Nucleus accumbens (tissue), 56 donors: ENCODE results near the gene PRR20G.
"Not testable (repeated sequence)": the region's sequence is repeated elsewhere in the genome, so short reads cannot be mapped to it uniquely, and the experiment has no call there.

Experiments used
- DNase-seq, 56 donors: peaks; one replicate each; lab custom pipeline; 2025; lab: John Stamatoyannopoulos, UW

The PRR20G gene

GRCh38 chr3:127304121-127304744 lies 16.4 kb upstream of the PRR20G start:
- DNase-seq = no peak

- peak in 1 of 56 donors; percentile 4 for DNase-seq
Measured at GRCh38 chr3:127299276-127299675, 11.4 kb upstream of the PRR20G start.

GRCh38 chr3:127296959-127297358 lies 9.1 kb upstream of the PRR20G start:
- no peak for DNase-seq

- no peak for DNase-seq
Measured at GRCh38 chr3:127296166-127296565, 8.3 kb upstream of the PRR20G start.

- not testable (repeated sequence) for DNase-seq
Measured at GRCh38 chr3:127293650-127294049, 5.8 kb upstream of the PRR20G start.

GRCh38 chr3:127291611-127292010 lies 3.8 kb upstream of the PRR20G start:
- DNase-seq = no peak

- DNase-seq = no peak
Measured at GRCh38 chr3:127291114-127291513, 3.3 kb upstream of the PRR20G start.

GRCh38 chr3:127289706-127290575 lies 2.1 kb upstream of the PRR20G start:
- no peak for DNase-seq

GRCh38 chr3:127288921-127289705 lies 1.3 kb upstream of the PRR20G start:
- no peak for DNase-seq

- no peak for DNase-seq
Measured at GRCh38 chr3:127288343-127288742, 497 bp upstream of the PRR20G start.

GRCh38 chr3:127286571-127287140 lies 1.2 kb downstream of the PRR20G start:
- DNase-seq = no peak

- DNase-seq = no peak
Measured at GRCh38 chr3:127284258-127284657, 3.6 kb downstream of the PRR20G start.

- no peak for DNase-seq
Measured at GRCh38 chr3:127277561-127277960, 10.3 kb downstream of the PRR20G start.

GRCh38 chr3:127276995-127277394 lies 10.9 kb downstream of the PRR20G start:
- DNase-seq = no peak

- no peak for DNase-seq
Measured at GRCh38 chr3:127276396-127276795, 11.4 kb downstream of the PRR20G start.

- DNase-seq = no peak
Measured at GRCh38 chr3:127275287-127275781, 12.5 kb downstream of the PRR20G start.

GRCh38 chr3:127274200-127274760 lies 13.6 kb downstream of the PRR20G start:
- no peak for DNase-seq

GRCh38 chr3:127273206-127273605 lies 14.6 kb downstream of the PRR20G start:
- DNase-seq = no peak

- DNase-seq = no peak
Measured at GRCh38 chr3:127266186-127266585, 21.7 kb downstream of the PRR20G start.

GRCh38 chr3:127265581-127265981 lies 22.3 kb downstream of the PRR20G start:
- no peak for DNase-seq
